Adipocyte (in vitro differentiated cells): Measurements from ENCODE around the gene SLC45A1.
A peak's percentile ranks its signal among the peaks of the same experiment; 100 is the strongest.

Experiments
- DNase-seq: peaks from one replicate; pipeline ENCODE4 v3.0.0-alpha.2; 2015; ENCODE audit warnings: low read depth
- H3K27me3 ChIP-seq: replicated peaks from 2 replicates; pipeline ENCODE4 v1.7.0; 2013; ENCODE audit warnings: mild to moderate bottlenecking, low read length, moderate library complexity; ENCODE audit not compliant: control insufficient read depth, insufficient read depth
- H3K36me3 ChIP-seq: 2 replicates; pipeline ENCODE4 v1.7.0; 2013; ENCODE audit warnings: low read length, mild to moderate bottlenecking, moderate library complexity; ENCODE audit not compliant: control insufficient read depth, insufficient read depth, severe bottlenecking
- H3K4me1 ChIP-seq: 2 replicates; pipeline ENCODE4 v1.7.0; 2013; ENCODE audit warnings: mild to moderate bottlenecking, low read length, moderate library complexity; ENCODE audit not compliant: control insufficient read depth, insufficient read depth
- H3K4me3 ChIP-seq: 2 replicates; pipeline ENCODE4 v1.7.0; 2013; ENCODE audit warnings: mild to moderate bottlenecking, low read length, moderate library complexity
- H3K9ac ChIP-seq: 2 replicates; pipeline ENCODE4 v1.7.0; 2013; ENCODE audit warnings: mild to moderate bottlenecking, low read length, moderate library complexity
- H3K9me3 ChIP-seq: 2 replicates; pipeline ENCODE4 v1.7.0; 2013; ENCODE audit warnings: mild to moderate bottlenecking, low read length, moderate library complexity; ENCODE audit not compliant: control insufficient read depth

The SLC45A1 gene

GRCh38 chr1:8285965-8286364 is 31.9 kb upstream of the SLC45A1 start:
- H3K9ac ChIP-seq: no peak overlapping the region
- DNase-seq: no peak
- no peaks in the 10 kb centered on the region for H3K9me3 ChIP-seq
- no peaks in the 10 kb centered on the region for H3K36me3 ChIP-seq
- H3K4me3 ChIP-seq: no peak overlapping the region
- H3K4me1 ChIP-seq: peaks cover 14% of the 10 kb centered on the region
- no peaks in the 10 kb centered on the region for H3K27me3 ChIP-seq

DNA sequence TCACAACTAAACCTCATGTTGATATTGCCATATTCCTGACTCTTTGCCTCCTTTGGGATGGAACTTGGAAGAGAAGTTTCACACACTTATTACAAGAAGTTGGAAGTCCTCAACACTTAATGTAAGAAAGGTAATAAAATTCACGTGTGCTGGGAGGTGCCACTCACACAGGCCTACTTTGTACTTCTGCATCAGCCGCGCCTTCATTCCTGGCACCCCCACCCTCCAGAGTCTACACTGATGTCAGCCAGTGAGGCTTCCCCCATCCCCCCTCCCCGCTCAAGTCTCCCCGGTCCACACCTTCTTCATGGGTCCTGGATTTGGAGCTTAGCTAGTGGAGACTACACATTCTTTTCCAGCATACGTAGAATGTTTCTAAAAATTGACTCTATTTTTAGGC is 24.8 kb upstream of the SLC45A1 start:
- no peaks in the 10 kb centered on the region for H3K4me1 ChIP-seq
- no peak for DNase-seq
- no peaks in the 10 kb centered on the region for H3K27me3 ChIP-seq
- no peak overlapping the region for H3K9ac ChIP-seq
- no peaks in the 10 kb centered on the region for H3K9me3 ChIP-seq
- H3K36me3 ChIP-seq: no peaks in the 10 kb centered on the region
- no peak overlapping the region for H3K4me3 ChIP-seq

DNA sequence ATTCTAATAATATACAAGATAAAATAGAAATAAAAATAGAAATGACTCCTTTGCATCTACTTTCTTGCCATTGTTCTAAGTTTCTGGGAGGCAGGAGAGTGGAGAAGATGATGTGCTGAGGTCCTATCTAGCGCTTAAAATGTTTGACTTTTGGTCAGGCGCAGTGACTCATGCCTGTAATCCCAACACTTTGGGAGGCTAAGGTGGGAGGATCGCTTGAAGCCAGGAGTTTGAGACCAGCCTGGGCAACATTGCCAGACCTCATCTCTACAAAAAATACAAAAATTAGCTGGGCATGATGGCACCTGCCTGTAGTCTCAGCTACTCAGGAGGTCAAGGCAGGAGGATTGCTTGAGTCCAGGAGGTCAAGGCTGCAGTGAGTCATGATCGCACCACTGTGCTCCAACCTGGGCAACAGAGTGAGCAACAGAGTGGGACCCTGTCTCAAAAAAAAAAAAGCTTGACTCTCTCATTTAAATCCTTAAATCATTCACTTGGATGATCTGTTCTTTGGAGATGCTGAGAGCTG is 24.2 kb upstream of the SLC45A1 start:
- Histone ChIP-seq H3K4me1 (no peaks in the 10 kb centered on the region), H3K27me3 (no peaks in the 10 kb centered on the region), H3K36me3 (no peaks in the 10 kb centered on the region), H3K9ac (no peak overlapping the region), H3K9me3 (no peaks in the 10 kb centered on the region), H3K4me3 (no peak overlapping the region)
- no peak for DNase-seq

DNA sequence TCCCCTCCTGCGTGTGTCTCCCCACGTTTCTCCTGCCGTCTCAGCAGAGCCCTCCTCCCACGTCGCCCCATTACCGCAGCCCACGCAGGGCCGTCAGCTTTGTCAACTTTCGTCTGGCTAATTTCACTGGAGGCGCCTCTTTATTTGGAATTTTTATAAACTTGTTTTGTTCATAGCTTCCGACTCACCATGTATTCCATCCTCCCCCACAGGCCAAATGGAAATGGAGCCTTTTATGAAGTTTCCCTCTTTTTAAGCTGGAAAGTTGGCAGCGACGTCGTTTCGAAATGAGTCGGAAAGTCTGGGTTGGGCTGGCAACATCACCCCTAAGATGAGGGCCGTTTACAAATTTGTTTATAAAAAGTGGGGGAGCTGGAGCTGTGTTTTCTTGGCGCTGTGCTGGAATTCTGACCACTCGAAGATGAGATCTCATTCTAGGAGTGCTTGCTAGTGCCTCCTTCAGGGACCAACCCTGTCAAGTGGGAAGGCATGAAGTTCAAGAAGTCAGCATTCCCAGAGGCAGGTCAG is 23.7 kb upstream of the SLC45A1 start:
- no peaks in the 10 kb centered on the region for H3K36me3 ChIP-seq
- no peaks in the 10 kb centered on the region for H3K9me3 ChIP-seq
- H3K27me3 ChIP-seq: no peaks in the 10 kb centered on the region
- H3K4me3 ChIP-seq: no peak overlapping the region
- no peak for DNase-seq
- H3K9ac ChIP-seq: no peak overlapping the region
- H3K4me1 ChIP-seq: no peaks in the 10 kb centered on the region

DNA sequence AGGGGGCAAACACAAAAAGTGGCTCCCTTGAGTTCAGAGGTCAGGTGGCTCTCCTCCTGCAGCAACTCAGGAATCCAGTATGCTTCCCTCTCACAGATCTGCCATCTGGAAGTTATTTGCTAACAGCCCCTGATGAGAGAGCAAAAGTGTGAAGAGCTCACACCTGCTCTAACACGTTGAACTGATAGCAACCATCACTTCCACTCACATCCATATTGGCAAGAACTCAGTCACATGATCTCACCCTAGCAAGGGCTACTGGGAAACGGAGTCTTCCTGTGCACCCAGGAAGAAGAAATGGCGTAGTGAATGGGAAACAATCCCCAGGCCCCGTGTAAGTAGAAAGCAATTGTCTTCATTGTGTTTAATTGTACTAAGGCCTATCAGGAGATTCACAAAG is 20.7 kb upstream of the SLC45A1 start:
- no peak overlapping the region for H3K4me3 ChIP-seq
- DNase-seq: no peak
- H3K4me1 ChIP-seq: peaks cover 4% of the 10 kb centered on the region

DNA sequence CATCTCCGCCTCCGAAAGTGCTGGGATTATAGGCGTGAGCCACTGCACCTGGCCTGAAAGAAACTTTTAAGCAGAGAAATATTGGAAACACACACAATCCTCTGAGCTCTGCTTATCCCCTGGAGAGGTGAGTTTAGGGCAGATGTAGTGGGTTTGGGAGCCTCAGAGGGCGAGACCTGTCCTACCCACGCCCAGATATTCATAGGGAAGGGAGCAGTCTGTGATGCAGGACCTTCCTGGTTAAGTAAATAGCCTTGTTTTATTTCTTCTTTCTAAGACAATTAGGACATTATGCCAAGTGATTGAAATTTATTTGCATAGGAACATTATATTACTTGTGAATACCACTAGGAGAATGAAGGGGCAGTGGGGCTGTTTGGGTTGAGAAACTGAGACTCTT is 18.0 kb upstream of the SLC45A1 start:
- Histone ChIP-seq H3K9me3 (no peaks in the 10 kb centered on the region), H3K4me1 (peaks cover 13% of the 10 kb centered on the region), H3K27me3 (no peaks in the 10 kb centered on the region), H3K9ac (no peak overlapping the region), H3K36me3 (no peaks in the 10 kb centered on the region), H3K4me3 (no peak overlapping the region)
- no peak for DNase-seq

More for the DNA sequence above, 20.7 kb upstream of the SLC45A1 start:
- H3K27me3 ChIP-seq: no peaks in the 10 kb centered on the region
- H3K9ac ChIP-seq: no peak overlapping the region
- H3K9me3 ChIP-seq: no peaks in the 10 kb centered on the region
- H3K36me3 ChIP-seq: no peaks in the 10 kb centered on the region

GRCh38 chr1:8302081-8302956 is 15.6 kb upstream of the SLC45A1 start:
- H3K27me3 ChIP-seq: no peaks in the 10 kb centered on the region
- no peaks in the 10 kb centered on the region for H3K9me3 ChIP-seq
- H3K4me3 ChIP-seq: peak overlapping the region; percentile 2
- peaks cover 13% of the 10 kb centered on the region for H3K4me1 ChIP-seq
- no peak for DNase-seq
- no peaks in the 10 kb centered on the region for H3K36me3 ChIP-seq
- H3K9ac ChIP-seq: no peak overlapping the region

GRCh38 chr1:8303141-8303540 is 14.8 kb upstream of the SLC45A1 start:
- Histone ChIP-seq H3K9ac (no peak overlapping the region), H3K27me3 (no peaks in the 10 kb centered on the region), H3K36me3 (no peaks in the 10 kb centered on the region), H3K9me3 (no peaks in the 10 kb centered on the region), H3K4me3 (peak overlapping the region; percentile 2), H3K4me1 (peaks cover 13% of the 10 kb centered on the region)
- no peak for DNase-seq

DNA sequence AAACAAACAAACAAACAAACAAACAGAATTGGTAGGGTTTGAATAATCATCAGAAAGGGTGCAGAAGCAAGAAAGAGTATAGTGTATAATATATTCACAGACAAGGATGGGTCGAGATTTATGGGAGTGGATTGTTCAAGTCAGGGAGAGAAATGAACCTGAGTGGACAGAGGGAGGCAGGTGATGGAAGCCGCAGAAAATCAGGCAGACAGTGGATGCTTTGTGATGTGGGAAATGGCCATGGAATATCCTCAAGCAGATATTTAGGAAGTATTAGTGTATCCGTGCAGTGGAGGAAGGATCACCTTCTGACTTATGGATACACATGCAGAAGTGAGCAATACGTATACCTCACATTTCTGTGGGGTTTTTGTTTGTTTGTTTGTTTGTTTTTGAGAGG is 14.0 kb upstream of the SLC45A1 start:
- Histone ChIP-seq H3K27me3 (no peaks in the 10 kb centered on the region), H3K4me1 (peaks cover 13% of the 10 kb centered on the region), H3K9ac (no peak overlapping the region), H3K4me3 (no peak overlapping the region), H3K9me3 (no peaks in the 10 kb centered on the region), H3K36me3 (no peaks in the 10 kb centered on the region)
- DNase-seq: no peak

DNA sequence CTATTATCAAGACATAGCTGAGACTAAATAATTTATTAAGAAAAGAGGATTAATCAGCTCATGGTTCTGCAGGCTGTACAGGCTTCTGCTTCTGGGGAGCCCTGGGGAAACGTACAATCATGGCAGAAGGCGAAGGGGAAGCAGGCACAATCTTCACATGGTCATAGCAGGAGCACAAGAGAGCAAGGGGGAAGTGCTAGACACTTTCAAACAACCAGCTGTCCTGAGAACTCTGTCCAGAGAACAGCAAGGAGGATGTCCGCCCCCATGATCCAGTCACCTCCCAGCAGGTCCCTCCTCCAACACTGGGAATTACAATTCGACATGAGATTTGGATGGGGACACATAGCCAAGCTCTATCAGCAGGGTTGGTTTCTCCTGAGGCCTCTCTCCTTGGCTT is 10.3 kb upstream of the SLC45A1 start:
- Histone ChIP-seq H3K9me3 (peaks cover 5% of the 10 kb centered on the region), H3K4me1 (peaks cover 14% of the 10 kb centered on the region), H3K9ac (no peak overlapping the region), H3K36me3 (no peaks in the 10 kb centered on the region), H3K4me3 (no peak overlapping the region), H3K27me3 (no peaks in the 10 kb centered on the region)
- no peak for DNase-seq

GRCh38 chr1:8311068-8311718 is 6.7 kb upstream of the SLC45A1 start:
- peaks cover 5% of the 10 kb centered on the region for H3K9me3 ChIP-seq
- peaks cover 34% of the 10 kb centered on the region for H3K4me1 ChIP-seq
- H3K4me3 ChIP-seq: no peak overlapping the region
- no peak overlapping the region for H3K9ac ChIP-seq
- no peaks in the 10 kb centered on the region for H3K27me3 ChIP-seq
- DNase-seq: no peak
- H3K36me3 ChIP-seq: no peaks in the 10 kb centered on the region
